Measurements from ENCODE around the gene PBLD. TPM values are rescaled to one million over a fixed set of nuclear protein-coding genes. Genes with fewer than 3 reads are reported as not detected.

The PBLD gene
- total RNA-seq, 1 donor from 2014 or later = 5.1 TPM

- peaks cover 16% of the 10 kb centered on the region for H3K9me3 ChIP-seq (replicated peaks)
- no peak for TF ChIP-seq CTCF (IDR thresholded peaks at IDR 0.05; ENCODE audit: borderline replicate concordance)
- H3K4me3 ChIP-seq = no peak overlapping the region
- no peak for DNase-seq
- intact Hi-C loops (cut with micrococcal nuclease) = no loop called here
- no peaks in the 10 kb centered on the region for H3K27me3 ChIP-seq (ENCODE audit: low read depth)
- no peaks in the 10 kb centered on the region for H3K4me1 ChIP-seq
- H3K36me3 ChIP-seq = no peaks in the 10 kb centered on the region
- H3K27ac ChIP-seq (replicated peaks) = no peak overlapping the region
These were observed 57.1 kb downstream of the PBLD start for GRCh38 chr10:68275600-68276126.

GRCh38 chr10:68272833-68273232, 59.9 kb downstream of the PBLD start:
- no peaks in the 10 kb centered on the region for H3K4me1 ChIP-seq
- intact Hi-C loops (cut with micrococcal nuclease) = no loop called here
- no peak for TF ChIP-seq CTCF (IDR thresholded peaks at IDR 0.05; ENCODE audit: borderline replicate concordance)
- no peaks in the 10 kb centered on the region for H3K27me3 ChIP-seq (ENCODE audit: low read depth)
- no peak overlapping the region for H3K27ac ChIP-seq (replicated peaks)
- peaks cover 9% of the 10 kb centered on the region for H3K9me3 ChIP-seq (replicated peaks)
- no peaks in the 10 kb centered on the region for H3K36me3 ChIP-seq
- H3K4me3 ChIP-seq = no peak overlapping the region
- no peak for DNase-seq

- Histone ChIP-seq H3K4me3 (no peak overlapping the region), H3K36me3 (no peaks in the 10 kb centered on the region), H3K27ac (replicated peaks) (peak overlapping the region; percentile 33), H3K9me3 (replicated peaks) (no peaks in the 10 kb centered on the region), H3K4me1 (no peaks in the 10 kb centered on the region), H3K27me3 (ENCODE audit: low read depth) (no peaks in the 10 kb centered on the region)
- intact Hi-C loops (cut with micrococcal nuclease) = no loop called here
- TF ChIP-seq CTCF (IDR thresholded peaks at IDR 0.05; ENCODE audit: borderline replicate concordance) = no peak
- no peak for DNase-seq
These were observed 61.4 kb downstream of the PBLD start for GRCh38 chr10:68271196-68271882.

- Histone ChIP-seq H3K27me3 (ENCODE audit: low read depth) (no peaks in the 10 kb centered on the region), H3K36me3 (no peaks in the 10 kb centered on the region), H3K4me3 (no peak overlapping the region), H3K27ac (replicated peaks) (no peak overlapping the region), H3K4me1 (no peaks in the 10 kb centered on the region), H3K9me3 (replicated peaks) (peaks cover 9% of the 10 kb centered on the region)
- intact Hi-C loops (cut with micrococcal nuclease) = no loop called here
- DNase-seq = no peak
- TF ChIP-seq CTCF (IDR thresholded peaks at IDR 0.05; ENCODE audit: borderline replicate concordance) = no peak
These were observed 63.0 kb downstream of the PBLD start for GRCh38 chr10:68269562-68270290.

GRCh38 chr10:68261132-68261856, 71.4 kb downstream of the PBLD start:
- Histone ChIP-seq H3K4me3 (no peak overlapping the region), H3K9me3 (replicated peaks) (peaks cover 10% of the 10 kb centered on the region), H3K36me3 (no peaks in the 10 kb centered on the region), H3K27me3 (ENCODE audit: low read depth) (no peaks in the 10 kb centered on the region), H3K4me1 (peaks cover 23% of the 10 kb centered on the region), H3K27ac (replicated peaks) (peak overlapping the region; percentile 63)
- intact Hi-C loops (cut with micrococcal nuclease) = no loop called here
- peak; percentile 76 for DNase-seq
- TF ChIP-seq CTCF (IDR thresholded peaks at IDR 0.05; ENCODE audit: borderline replicate concordance) = no peak
